Measurements from ENCODE around the gene AKNA. TPM values are rescaled to one million over a fixed set of nuclear protein-coding genes. Genes with fewer than 3 reads are reported as not detected.

The AKNA gene
- total RNA-seq, 1 experiment from 2014 or later = 3.9 TPM

DNA sequence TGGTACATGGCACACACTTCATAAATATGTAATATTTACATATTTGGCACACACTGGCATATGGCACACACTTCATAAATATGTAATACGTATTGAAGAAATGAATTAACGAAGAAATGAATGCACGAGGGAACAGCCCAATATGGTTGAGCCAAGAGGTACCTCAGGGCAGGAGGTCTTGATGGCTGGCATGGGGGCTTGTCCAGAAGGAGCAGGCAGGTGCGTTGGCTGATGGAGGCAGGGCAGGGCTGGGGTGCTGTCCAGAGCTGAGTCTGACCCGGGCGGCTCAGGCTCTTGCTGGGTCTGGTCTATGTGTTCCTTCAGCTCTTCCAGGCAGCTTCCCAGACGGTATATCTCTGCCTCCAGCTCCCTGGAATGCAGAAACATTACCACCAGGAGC lies 26.2 kb downstream of the AKNA start:
- TF ChIP-seq CTCF (IDR thresholded peaks at IDR 0.05; ENCODE audit: unreplicated experiment) = no peak
- no peak overlapping the region for H3K4me3 Mint-ChIP-seq (ENCODE audit: low read depth, unreplicated experiment)
- intact Hi-C loops (cut with micrococcal nuclease; ENCODE audit: unreplicated experiment) = no loop called here
- H3K9me3 Mint-ChIP-seq (ENCODE audit: low read depth, unreplicated experiment) = no peaks in the 10 kb centered on the region
- BruUV-seq (replicated peaks) = no TSS peak
- H3K36me3 Mint-ChIP-seq (ENCODE audit: insufficient read depth, unreplicated experiment) = no peaks in the 10 kb centered on the region
- no peaks in the 10 kb centered on the region for H3K27me3 Mint-ChIP-seq (ENCODE audit: unreplicated experiment)
- CTCF ChIA-PET = no interaction called here
- no peak overlapping the region for H3K27ac Mint-ChIP-seq (ENCODE audit: unreplicated experiment)
- DNase-seq = no peak
- H3K4me1 Mint-ChIP-seq (ENCODE audit: low read depth, unreplicated experiment) = peaks cover 7% of the 10 kb centered on the region

- Mint-ChIP-seq H3K27me3 (ENCODE audit: unreplicated experiment) (no peaks in the 10 kb centered on the region), H3K36me3 (ENCODE audit: insufficient read depth, unreplicated experiment) (no peaks in the 10 kb centered on the region), H3K27ac (ENCODE audit: unreplicated experiment) (no peak overlapping the region), H3K9me3 (ENCODE audit: low read depth, unreplicated experiment) (no peaks in the 10 kb centered on the region), H3K4me1 (ENCODE audit: low read depth, unreplicated experiment) (no peaks in the 10 kb centered on the region), H3K4me3 (ENCODE audit: low read depth, unreplicated experiment) (no peak overlapping the region)
- TF ChIP-seq CTCF (IDR thresholded peaks at IDR 0.05; ENCODE audit: unreplicated experiment) = no peak
- CTCF ChIA-PET = no interaction called here
- no TSS peak for BruUV-seq (replicated peaks)
- DNase-seq = no peak
- intact Hi-C loops (cut with micrococcal nuclease; ENCODE audit: unreplicated experiment) = no loop called here
Measured at GRCh38 chr9:114359801-114360200, 28.0 kb downstream of the AKNA start.

DNA sequence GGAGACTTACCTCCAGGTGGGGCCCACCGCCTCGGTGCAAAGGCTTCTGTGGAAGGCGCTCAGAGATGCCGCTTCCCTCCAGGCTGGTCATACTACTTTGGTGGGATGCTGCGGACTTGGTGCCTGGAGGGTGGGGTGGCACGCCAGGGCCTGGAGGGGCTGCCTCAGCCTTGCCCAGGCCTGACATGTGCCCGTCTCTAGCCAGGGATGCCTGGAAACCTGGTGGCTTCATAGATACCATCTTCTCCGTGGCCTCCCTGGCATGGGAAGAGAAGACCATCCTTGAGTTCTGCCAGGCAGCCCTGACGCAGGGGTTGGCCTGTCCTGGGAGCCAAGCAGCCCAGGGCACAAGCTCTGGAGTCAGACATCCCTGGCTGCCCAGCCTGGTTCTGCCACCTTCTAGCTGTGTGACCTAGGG lies 29.9 kb downstream of the AKNA start:
- H3K27me3 Mint-ChIP-seq (ENCODE audit: unreplicated experiment) = no peaks in the 10 kb centered on the region
- no peaks in the 10 kb centered on the region for H3K4me1 Mint-ChIP-seq (ENCODE audit: low read depth, unreplicated experiment)
- no peak for DNase-seq
- H3K36me3 Mint-ChIP-seq (ENCODE audit: insufficient read depth, unreplicated experiment) = no peaks in the 10 kb centered on the region
- no peaks in the 10 kb centered on the region for H3K9me3 Mint-ChIP-seq (ENCODE audit: low read depth, unreplicated experiment)
- CTCF ChIA-PET = no interaction called here
- H3K4me3 Mint-ChIP-seq (ENCODE audit: low read depth, unreplicated experiment) = no peak overlapping the region
- BruUV-seq (replicated peaks) = no TSS peak
- no peak for TF ChIP-seq CTCF (IDR thresholded peaks at IDR 0.05; ENCODE audit: unreplicated experiment)
- intact Hi-C loops (cut with micrococcal nuclease; ENCODE audit: unreplicated experiment) = no loop called here
- H3K27ac Mint-ChIP-seq (ENCODE audit: unreplicated experiment) = no peak overlapping the region

DNA sequence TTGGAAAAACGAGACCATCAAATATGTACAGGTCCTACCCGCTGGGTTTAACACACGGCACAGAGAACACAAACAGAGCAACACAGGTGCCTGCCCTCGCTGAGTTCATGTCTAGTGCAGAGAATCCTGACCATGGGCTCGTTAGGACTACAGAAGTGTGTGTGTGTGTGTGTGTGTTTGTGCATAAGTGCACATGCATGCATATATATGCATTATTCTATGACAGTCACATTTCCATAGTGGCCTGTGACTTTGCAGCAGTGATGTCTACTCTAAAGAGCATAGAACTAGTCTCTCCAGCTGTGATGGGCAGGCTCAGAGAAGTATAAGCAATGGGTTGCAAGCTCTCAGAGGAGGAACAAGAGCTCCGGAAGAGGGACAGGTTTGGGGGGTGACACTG lies 30.4 kb downstream of the AKNA start:
- CTCF ChIA-PET = no interaction called here
- no peaks in the 10 kb centered on the region for H3K9me3 Mint-ChIP-seq (ENCODE audit: low read depth, unreplicated experiment)
- intact Hi-C loops (cut with micrococcal nuclease; ENCODE audit: unreplicated experiment) = no loop called here
- TF ChIP-seq CTCF (IDR thresholded peaks at IDR 0.05; ENCODE audit: unreplicated experiment) = no peak
- no TSS peak for BruUV-seq (replicated peaks)
- H3K4me3 Mint-ChIP-seq (ENCODE audit: low read depth, unreplicated experiment) = no peak overlapping the region
- H3K27ac Mint-ChIP-seq (ENCODE audit: unreplicated experiment) = no peak overlapping the region
- no peaks in the 10 kb centered on the region for H3K36me3 Mint-ChIP-seq (ENCODE audit: insufficient read depth, unreplicated experiment)
- no peaks in the 10 kb centered on the region for H3K27me3 Mint-ChIP-seq (ENCODE audit: unreplicated experiment)
- no peak for DNase-seq
- no peaks in the 10 kb centered on the region for H3K4me1 Mint-ChIP-seq (ENCODE audit: low read depth, unreplicated experiment)

- CTCF ChIA-PET = no interaction called here
- no TSS peak for BruUV-seq (replicated peaks)
- H3K36me3 Mint-ChIP-seq (ENCODE audit: insufficient read depth, unreplicated experiment) = no peaks in the 10 kb centered on the region
- intact Hi-C loops (cut with micrococcal nuclease; ENCODE audit: unreplicated experiment) = no loop called here
- no peaks in the 10 kb centered on the region for H3K4me1 Mint-ChIP-seq (ENCODE audit: low read depth, unreplicated experiment)
- H3K9me3 Mint-ChIP-seq (ENCODE audit: low read depth, unreplicated experiment) = no peaks in the 10 kb centered on the region
- no peak overlapping the region for H3K4me3 Mint-ChIP-seq (ENCODE audit: low read depth, unreplicated experiment)
- H3K27ac Mint-ChIP-seq (ENCODE audit: unreplicated experiment) = no peak overlapping the region
- no peak for DNase-seq
- no peak for TF ChIP-seq CTCF (IDR thresholded peaks at IDR 0.05; ENCODE audit: unreplicated experiment)
- H3K27me3 Mint-ChIP-seq (ENCODE audit: unreplicated experiment) = no peaks in the 10 kb centered on the region
Measured at GRCh38 chr9:114356792-114357191, 31.0 kb downstream of the AKNA start.

Measured in Calu3 (cell line).